ENCODE measurements around the gene ARHGAP24.

- TF ChIP-seq CTCF (conservative IDR thresholded peaks at IDR 0.05; ENCODE audit: low read depth in 2 of 2): no peak
- TF ChIP-seq ETS1 (IDR thresholded peaks at IDR 0.05): no peak
- TF ChIP-seq CREB1 (CRISPR knock-in tag; IDR thresholded peaks at IDR 0.05; ENCODE audit: low read depth): no peak
- TF ChIP-seq EZH2 (IDR thresholded peaks at IDR 0.05; ENCODE audit: low read depth, unreplicated experiment): no peak
These were observed 135.5 kb downstream of the ARHGAP24 start for GRCh38 chr4:85610450-85610849.
